HUDEP-2 (cell line): ENCODE measurements around the gene TMEM169.
"Not testable (repeated sequence)": the region's sequence is repeated elsewhere in the genome, so short reads cannot be mapped to it uniquely, and the experiment has no call there.

Experiments
- DNase-seq, 76 experiments: peaks; one replicate each; lab custom pipeline; 2025; ENCODE audit not compliant: unreplicated experiment in 76 of 76; lab: John Stamatoyannopoulos, UW

The TMEM169 gene

DNA sequence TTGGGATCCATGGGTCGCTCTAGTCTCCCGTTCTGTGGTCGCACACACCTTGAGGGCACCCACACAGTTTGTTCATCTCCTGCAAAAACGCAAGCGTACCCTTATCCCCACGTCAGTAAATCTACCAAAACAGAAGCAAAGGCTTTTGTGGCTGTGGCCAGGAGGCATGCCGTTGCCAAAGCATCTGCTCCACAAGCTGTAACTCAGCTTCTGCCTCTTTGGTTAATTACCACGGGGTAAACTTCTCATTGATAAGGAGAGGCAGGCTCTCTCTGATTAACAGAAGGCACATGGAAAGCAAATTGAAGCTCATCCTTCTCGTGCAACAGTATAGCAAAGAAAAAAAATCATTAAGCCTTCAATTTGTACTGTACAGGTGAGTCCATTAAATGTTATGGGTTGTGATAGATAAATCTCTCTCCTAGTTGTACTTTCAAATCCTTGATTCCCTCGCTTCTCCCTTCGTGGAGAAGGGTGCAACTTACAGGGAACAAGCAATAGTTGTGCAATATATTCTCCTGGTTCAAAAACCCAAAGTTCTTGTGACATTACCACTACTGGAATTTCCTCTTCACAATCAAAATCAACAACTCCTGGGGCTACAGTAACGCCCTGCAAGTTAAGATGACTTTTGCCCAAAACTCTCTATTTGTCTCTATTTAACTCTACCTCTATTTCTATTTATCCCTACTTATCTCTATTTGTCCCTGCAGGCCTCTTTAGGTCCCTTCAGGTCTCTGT is 10.4 kb upstream of the TMEM169 start:
- no peak for DNase-seq

DNA sequence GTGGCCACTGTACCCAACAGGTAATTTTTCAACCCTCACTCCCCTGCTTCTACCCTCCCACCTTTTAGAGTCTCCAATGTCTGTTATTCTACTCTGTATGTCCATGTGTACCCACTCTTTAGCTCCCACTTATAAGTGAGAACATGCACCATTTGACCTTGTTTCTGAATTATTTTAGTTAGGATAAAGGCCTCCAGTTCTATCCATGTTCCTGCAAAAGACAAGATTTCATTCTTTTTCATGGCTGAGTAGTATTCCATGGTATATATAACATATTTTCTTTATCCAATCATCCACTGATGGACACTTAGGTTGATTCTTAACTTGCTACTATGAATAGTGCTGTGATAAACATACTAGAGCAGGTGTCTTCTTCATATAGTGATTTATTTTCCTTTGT is 9.2 kb upstream of the TMEM169 start:
- DNase-seq = no peak

DNA sequence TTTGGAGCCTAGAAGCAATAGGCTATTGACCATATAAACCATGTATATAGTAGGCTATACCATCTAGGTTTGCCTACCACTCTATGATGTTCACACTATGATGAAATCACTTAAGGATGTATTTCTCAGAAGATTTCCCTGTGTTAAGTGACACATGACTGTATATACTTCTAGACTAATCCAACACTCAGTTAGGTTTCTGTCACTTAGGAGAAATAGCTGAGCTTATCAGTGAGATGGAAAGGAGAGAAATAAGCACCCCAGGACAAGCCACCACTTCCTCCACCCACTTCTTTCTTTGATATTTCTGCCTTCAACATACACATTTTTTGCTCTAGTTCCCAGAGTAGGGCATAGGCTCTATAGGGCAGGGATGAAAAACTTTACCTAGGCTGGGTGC is 7.9 kb upstream of the TMEM169 start:
- no peak for DNase-seq

DNA sequence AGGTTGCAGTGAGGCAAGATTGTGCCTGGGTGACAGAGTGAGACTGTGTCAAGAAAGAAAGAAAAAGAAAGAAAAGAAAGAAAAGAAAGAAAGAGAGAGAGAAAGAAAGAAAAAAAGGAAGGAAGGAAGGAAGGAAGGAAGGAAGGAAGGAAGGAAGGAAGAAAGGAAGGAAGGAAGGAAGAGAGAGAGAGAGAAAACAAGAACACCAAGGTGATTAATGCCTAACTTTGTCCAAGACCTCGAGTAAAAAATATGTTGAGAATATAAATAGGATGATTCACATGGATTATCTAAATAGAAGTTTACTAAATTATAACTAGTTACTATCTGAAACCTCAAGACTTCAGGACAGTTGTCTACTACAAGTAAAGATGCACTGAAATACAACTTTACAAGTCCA is 7.3 kb upstream of the TMEM169 start:
- no peak for DNase-seq

DNA sequence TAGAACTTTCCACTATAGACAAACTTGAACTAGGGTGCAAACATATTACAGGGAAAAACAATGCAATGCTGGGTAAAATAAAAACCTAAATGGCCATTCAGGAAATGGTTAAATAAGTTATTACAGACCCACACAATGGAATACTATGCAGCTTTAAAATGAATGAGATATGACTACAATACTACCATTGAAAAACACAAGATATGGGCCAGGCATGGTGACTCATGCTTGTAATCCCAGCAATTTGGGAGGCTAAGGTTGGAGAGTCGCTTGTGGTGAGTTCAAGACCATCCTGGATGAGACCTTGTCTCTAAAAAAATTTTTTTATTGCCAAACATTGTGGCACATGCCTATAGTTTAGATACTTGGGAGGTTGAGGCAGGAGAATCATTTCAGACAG is 6.9 kb upstream of the TMEM169 start:
- no peak for DNase-seq

DNA sequence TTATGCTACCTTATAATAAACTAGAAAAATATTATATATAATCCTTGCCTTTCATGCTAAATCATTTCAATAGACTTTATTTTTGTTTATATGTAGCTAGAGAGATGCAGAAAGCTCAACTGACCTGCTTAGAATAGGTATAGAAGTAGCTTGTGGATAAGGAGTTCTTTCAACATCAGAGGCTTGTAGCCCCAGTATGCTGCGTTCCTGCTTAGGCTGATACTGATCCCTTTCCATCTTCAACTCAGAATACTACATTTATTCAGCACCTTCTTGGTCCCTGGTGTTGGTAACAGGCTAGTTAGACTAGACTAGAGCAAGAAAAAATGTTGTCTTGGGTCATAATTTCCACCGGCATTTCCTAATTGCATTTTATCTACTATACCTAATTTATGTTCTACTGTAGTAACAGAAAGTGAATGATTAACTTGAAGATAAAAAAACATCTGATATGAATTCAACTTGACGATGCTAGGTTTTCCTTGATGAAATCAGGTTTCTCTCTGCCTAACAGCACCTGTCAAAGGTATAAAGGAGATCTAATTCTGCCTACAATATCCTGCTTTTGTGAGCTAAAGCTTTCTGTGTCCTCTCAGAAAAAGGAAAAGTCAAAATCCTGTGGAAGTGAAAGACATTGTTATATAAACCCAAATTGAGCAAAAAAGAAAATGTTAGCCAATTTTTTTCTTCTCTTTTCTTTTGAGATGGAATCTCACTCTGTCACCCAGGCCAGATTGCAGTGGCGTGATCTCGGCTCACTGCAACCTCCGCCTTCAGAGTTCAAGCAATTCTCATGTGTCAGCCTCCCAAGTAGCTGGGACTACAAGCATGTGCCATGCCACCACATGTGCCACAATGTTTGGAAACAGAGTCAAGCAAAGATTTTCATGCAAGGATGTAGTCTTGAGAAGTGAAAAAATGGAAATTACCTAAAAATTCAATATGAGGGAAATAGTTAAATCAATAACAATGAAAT is 5.9 kb upstream of the TMEM169 start:
- DNase-seq = no peak

DNA sequence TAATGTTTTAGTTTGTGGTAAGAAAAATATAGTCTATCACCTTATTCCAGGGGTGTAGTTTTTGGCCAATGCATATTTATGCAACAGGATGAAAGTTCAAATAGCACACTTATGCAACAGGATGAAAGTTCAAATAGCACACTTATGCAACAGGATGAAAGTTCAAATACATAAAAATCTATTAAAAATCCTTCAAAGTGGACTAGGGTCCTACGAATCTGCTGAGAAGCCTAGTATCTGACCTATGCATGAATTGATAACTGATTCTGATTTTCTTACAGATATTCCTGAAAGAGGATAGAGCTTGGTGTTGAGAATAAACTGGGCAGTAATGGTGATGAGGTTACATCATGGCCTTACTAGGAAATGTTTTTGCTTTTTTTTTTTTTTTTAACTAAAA is 2.9 kb upstream of the TMEM169 start:
- no peak for DNase-seq

DNA sequence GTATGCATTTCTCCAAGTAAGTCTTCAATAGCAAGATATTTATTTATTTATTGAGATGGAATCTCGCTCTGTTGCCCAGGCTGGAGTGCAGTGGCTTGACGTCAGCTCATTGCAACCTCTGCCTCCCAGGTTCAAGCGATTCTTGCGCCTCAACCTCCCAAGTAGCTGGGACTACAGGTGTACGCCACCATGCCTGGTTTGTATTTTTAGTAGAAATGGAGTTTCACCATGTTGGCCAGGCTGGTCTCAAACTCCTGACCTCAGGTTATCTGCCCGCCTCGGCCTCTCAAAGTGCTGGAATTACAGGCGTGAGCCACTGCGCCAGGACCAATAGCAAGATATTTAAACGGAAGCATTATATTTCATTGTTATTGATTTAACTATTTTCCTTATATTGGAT is 1.7 kb upstream of the TMEM169 start:
- not testable (repeated sequence) for DNase-seq

DNA sequence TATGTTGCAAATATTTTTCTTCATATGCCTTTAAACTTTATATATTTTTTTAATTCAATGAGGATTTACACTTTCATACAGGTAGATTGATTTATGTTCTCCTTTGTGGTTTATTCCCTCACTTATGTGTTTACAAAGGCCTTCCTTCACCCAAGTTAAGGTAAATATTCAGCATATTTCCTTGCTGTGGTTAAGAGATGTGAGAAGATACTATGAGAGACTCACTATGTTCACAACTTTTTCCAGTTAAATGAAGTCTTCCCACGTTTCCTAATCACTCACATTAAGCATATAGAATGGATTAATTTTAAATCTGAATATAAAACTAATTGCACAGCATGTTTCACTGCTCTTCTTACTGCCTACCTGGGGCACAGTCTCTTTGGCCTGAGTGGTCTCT is 707 bp upstream of the TMEM169 start:
- DNase-seq = no peak

DNA sequence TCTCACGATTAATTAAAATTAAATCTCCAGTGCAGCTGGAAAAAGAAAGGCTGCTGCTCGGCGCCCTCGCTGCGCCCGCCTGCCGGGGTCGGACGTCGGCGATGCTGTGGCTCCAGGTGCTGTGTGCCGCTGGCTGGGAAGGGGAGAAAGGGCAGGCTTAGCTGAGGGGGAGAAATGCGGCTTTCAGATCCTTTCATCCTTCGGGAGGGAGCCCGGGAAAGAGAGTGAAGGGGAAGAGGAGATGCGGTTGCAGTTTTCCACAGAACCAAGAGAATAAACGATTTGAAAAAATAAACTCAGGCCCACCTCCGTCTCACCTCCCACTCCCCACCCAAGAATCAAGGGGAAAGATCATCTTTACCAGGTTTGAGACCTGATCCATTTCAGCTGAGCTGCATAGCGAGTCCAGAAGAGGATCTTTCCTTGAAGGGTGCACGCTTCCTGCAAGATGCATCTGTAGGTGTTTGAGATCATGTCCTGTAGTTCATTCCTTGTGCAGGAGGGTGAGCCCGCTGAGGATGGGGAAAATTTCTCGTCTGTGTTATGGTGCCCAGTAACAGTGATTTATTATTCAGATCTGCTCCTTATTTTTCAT is 495 bp downstream of the TMEM169 start:
- DNase-seq = no peak

DNA sequence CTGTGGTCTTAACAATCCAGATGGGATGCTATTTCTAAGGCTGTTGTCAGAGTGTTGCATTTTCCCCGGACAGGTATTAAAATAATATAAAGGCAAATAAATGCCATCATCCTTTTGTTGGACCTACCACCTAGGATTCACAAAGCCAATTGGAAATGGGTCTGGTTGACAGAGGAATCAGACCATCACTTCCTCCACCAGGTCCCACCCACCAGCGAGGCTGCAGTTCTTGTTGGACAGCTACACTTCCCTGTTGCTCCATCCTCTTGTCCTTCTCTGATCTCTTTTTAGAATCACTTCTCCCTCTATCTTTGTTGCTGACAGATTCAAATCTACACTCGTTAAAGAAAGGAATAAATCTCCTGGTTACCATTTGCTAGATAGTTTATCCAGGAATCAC is 1.1 kb downstream of the TMEM169 start:
- DNase-seq = no peak

DNA sequence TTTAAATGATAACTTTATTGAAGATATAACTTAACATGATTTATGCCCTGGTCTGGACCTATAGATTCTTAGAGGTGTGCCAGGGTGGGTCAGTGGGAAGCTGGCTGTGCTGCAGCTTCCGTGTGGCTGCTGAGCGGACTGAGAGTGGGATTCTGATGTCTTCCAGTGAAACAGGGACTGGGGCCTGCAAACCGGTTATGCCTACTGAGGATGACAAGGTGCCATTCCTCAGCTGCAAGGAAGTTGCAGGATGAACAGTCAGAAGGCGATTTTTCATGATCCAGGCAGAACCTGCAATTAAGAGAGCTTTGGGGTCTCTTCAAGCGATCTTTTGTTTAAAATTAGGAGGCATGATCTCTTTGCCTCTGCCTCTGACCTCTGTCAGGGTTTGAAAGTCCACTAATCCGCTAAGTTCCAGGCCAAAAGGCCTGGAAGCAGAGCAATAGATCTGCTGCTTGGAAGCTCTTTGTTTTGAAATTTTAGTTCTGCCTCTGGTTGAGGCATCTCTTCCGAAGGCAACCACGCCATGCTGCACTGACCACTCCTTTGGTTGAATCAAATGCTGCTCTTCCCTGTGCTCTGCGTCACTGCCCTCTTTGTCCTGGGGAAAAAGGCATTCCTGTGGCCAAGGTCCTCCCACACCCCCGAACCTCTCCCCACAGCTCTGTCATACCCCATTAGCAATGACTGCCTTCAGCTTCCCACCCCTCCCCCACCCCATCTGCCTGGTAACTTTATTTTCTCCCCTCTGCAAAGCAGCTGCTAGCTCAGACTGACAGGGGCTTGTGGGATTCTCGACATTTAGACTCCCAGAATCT is 2.0 kb downstream of the TMEM169 start:
- no peak for DNase-seq

DNA sequence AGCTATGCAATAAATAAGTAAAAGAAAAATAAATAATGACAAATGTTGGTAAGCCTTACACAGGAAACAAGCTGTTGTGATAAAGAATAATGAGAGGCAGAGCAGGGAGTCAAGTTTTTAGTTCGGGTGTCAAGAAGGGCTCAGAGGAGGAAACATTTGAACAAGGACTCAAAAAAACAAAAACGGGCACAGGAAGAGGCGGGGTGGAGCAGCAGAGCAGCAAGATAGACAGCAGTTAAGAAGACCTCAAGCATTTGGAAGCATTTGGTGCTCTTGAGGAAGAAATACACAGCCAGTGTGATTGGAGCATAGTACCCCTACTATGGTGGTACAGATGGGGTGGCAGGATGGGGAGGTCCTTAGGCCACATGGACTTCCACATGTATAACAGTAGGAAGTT is 2.8 kb downstream of the TMEM169 start:
- DNase-seq = peak in 1 of 76 experiments; percentile 15

DNA sequence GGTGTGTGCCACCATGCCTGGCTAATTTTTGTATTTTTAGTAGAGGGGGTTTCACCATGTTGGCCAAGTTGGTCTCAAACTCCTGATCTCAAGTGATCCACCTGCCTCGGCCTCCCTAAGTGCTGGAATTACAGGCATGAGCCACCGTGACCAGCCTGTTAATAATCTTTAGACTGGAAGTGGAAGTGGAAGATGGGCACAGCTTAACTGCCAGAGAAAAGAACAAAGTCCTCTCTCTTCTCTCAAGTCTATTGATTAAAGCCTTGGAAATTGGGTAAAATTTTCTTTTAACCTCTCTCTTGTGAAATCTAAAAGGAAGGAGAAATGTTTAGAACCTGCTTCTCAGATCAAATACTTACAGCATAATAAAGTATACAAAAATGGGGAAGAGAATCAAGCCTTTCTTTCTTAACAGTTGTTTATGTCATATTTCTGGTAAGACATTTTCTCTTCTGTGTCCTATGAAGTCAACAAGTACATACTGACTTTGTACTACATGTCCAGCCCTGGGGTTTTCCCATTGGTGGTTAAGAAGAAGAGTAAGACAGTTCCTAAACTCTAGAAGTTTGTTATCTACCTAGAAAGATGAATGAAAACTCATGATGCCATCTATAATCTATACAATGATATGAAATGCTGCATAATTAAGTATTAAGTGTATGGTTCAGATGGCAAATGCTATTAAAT is 4.6 kb downstream of the TMEM169 start:
- no peak for DNase-seq

DNA sequence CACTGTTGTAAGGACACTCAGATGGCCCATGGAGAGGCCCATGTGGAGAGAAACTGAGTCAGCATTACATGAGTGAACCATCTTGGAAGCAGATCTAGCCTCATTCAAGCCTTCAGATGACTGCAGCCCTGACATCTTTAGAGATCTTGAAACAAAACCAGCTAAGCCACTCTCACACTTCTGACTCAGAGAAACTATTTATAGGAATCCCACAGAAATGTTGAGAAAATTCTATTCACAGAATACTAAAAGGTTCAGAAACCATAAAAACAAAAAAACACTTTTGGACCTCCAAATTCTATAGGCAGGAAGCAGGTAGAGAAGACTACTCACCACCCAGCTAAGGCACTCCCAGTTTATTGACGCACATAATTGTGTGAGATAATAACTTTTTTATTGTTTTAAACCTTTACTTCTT is 8.7 kb downstream of the TMEM169 start:
- no peak for DNase-seq

DNA sequence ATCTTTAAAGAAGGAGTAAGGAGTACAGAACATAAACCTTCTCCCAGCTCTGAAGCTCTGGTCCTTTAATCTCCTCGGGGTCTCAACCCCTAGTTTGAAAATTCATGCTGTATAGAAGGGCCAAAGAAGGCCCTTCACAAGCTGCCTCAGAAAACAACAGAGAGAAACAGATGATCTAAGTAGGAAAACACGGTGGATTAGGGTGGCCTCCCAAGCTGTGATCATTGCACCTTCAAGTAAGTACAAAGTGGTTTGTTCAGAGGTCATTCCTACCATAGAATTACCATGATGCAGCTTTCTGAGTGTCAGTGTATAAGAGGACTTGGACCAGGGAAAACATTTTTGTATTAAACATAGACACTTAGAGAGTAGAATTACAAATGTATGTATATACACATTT is 10.9 kb downstream of the TMEM169 start:
- DNase-seq = no peak

DNA sequence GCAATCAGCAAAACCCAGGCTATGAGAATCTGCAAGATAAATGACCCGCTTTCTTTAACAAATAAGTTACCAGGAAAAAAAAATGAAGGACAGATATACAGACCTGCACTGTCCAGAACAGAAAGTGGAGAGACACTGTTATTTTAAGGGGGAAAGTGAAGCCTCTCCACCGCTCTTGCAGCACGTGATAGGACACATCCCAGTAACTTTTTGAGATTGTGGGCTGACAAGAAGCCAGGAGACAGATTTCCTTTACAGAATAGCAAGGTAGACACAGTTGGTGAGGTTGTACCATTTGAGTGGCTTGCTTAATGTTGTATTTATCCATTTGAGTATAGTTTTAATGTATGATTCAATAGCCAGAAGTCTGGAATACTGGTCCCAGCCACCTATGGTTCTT is 13.0 kb downstream of the TMEM169 start:
- no peak for DNase-seq

DNA sequence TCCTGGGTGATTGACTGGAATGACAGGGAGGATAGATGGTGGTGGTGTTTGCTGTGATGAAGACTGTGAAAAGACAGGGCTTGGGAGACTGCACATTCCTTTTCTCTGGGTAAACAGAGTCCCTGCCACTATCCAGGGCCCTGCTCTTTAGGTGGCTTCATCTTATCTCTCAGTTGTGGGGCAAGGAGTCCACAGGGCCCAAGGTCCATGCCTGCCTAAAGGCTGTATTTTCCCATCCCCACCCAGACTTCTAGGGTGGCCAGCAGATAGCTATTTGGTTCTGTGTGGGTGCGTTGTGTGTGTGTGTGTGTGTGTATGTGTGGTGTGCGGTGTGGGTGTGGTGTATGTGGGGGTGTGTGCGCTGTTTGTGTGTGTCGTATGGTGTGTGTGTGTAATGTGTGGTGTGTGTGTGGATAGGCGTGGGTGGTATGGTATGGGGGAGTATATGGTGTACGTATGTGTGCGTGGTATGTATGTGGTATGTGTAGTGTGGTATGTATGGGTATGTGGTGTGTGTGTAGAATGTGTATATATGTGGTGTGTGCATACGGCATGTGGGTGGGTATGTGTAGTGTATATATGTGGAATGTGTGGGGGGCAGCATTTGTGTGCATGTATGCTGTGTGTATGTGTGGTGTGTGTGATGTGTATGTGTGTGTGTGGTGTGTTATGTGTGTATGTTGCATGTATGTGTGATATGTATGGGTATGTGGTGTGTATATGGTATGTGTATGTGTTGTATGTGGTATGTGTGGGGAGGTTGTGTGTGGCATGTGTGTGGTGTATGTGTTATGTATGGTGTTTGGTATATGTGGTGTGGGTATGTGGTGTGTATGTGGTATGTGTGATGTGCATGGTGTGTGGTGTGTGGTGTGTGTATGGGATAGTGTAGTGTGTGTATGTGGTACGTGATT is 17.0 kb downstream of the TMEM169 start:
- DNase-seq = no peak

DNA sequence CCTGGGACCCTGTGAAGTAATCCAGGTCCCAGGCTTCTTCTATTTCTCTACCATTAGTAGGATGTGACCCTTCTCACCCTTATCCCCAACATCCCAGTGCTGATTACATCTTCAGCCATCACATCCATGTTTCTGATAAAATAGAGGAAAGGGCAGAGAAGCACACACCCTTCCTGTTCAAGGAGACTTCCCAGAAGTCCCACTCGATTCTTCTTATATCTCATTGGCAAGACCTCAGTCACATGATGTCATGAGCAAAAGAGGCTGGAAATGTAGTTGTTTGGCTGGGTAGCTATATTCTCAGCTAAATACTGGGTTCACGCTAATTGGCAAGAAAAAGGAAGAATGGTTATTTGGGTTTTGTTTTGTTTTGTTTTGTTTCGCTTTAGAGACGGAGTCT is 19.4 kb downstream of the TMEM169 start:
- no peak for DNase-seq
